Measurements from ENCODE around the gene NME3. TPM values are rescaled to one million over a fixed set of nuclear protein-coding genes. Genes with fewer than 3 reads are reported as not detected.

NME3 gene
- total and polyA plus RNA-seq, 2 of the 13 experiments (the other 11 are each of a cell fraction or from before 2014, with no cell fraction given) = 10.4 to 15.9 TPM

GRCh38 chr16:1781758-1782407, 10.5 kb upstream of the NME3 start (continued):
- no peak for TF ChIP-seq ZBTB26 (CRISPR knock-in tag; IDR thresholded peaks at IDR 0.05; ENCODE audit: borderline replicate concordance)
- no peak for TF ChIP-seq KAT2B (IDR thresholded peaks at IDR 0.05; ENCODE audit: borderline replicate concordance, low read depth, low read length)
- TF ChIP-seq KLF13 (CRISPR knock-in tag; IDR thresholded peaks at IDR 0.05) = no peak
- no peak for TF ChIP-seq KDM1A (CRISPR knock-in tag; IDR thresholded peaks at IDR 0.05)
- TF ChIP-seq NFIB (CRISPR knock-in tag; IDR thresholded peaks at IDR 0.05; ENCODE audit: borderline replicate concordance) = no peak
- TF ChIP-seq CBX2 (IDR thresholded peaks at IDR 0.05; ENCODE audit: low read depth, low read length) = no peak
- TF ChIP-seq CBX2 (CRISPR knock-in tag; IDR thresholded peaks at IDR 0.05; ENCODE audit: low read depth) = no peak
- TF ChIP-seq RBM22 (optimal IDR thresholded peaks at IDR 0.05; ENCODE audit: low read length) = peak; percentile 35
- TF ChIP-seq PHF5A (CRISPR knock-in tag; IDR thresholded peaks at IDR 0.05; ENCODE audit: low read depth, unreplicated experiment) = no peak
- TF ChIP-seq ZSCAN21 (CRISPR knock-in tag; IDR thresholded peaks at IDR 0.05; ENCODE audit: borderline replicate concordance) = 0 out of 2 replicates have a peak, but pooled peaks have one; percentile 48
- peak; percentile 48; the same call in 1 of the 2 replicates for TF ChIP-seq UBTF (CRISPR knock-in tag; IDR thresholded peaks at IDR 0.05)

Data from HepG2 (cell line).